Activated naive CD4-positive, alpha-beta T cell treated with anti-CD3 and anti-CD28 coated beads for 36 hours (primary cell): ENCODE results near the gene PIK3R3. TPM values are rescaled to one million over a fixed set of nuclear protein-coding genes. Genes with fewer than 3 reads are reported as not detected.

Source experiments
- CTCF ChIA-PET: fragments of 350-600 bp; sonication (Branson Sonifier 250); formaldehyde crosslinking; loops from one replicate; lab custom pipeline; 2021; ENCODE audit warnings: antibody characterized with exemption; lab: Charles Lee
- DNase-seq: peaks from one replicate; pipeline ENCODE4 v3.0.0-alpha.2; 2020
- H3K27ac Mint-ChIP-seq: one replicate; pipeline ENCODE4 v1.8.0; 2021; ENCODE audit warnings: mild to moderate bottlenecking, mixed read lengths
- H3K27me3 Mint-ChIP-seq: one replicate; pipeline ENCODE4 v1.8.0; 2021; ENCODE audit warnings: low read depth, mixed read lengths
- H3K36me3 Mint-ChIP-seq: one replicate; pipeline ENCODE4 v1.8.0; 2021; ENCODE audit warnings: low read depth, mixed read lengths
- H3K4me1 Mint-ChIP-seq: one replicate; pipeline ENCODE4 v1.8.0; 2021; ENCODE audit warnings: low read depth, mixed read lengths
- H3K4me3 Mint-ChIP-seq: one replicate; pipeline ENCODE4 v1.8.0; 2021; ENCODE audit warnings: mild to moderate bottlenecking, moderate library complexity, mixed read lengths
- H3K9me3 Mint-ChIP-seq: one replicate; pipeline ENCODE4 v1.8.0; 2021; ENCODE audit warnings: mixed read lengths
- intact Hi-C: fragments of 100-400 bp; cut with micrococcal nuclease; formaldehyde crosslinking; loops from one replicate; pipeline ENCODE4 v1.15.1; 2023
- total RNA-seq, 2 experiments: library from RNA; stranded (reverse); gene quantifications; one replicate each; pipeline ENCODE4 v1.2.3, GENCODE V29; 2021

PIK3R3 gene
- total RNA-seq, 2 experiments from 2014 or later = 0.45 to 0.49 TPM

GRCh38 chr1:46171871-46172270 lies 39.4 kb upstream of the PIK3R3 start:
- H3K36me3 Mint-ChIP-seq = no peaks in the 10 kb centered on the region
- H3K27ac Mint-ChIP-seq = no peak overlapping the region
- no peak overlapping the region for H3K4me3 Mint-ChIP-seq
- CTCF ChIA-PET = interaction anchor here (0.6 to 0.9 kb wide), 3 partner anchors 11 to 701 kb away, joined by 3 read pairs; no protein-coding TSS in a partner anchor
- no peak for DNase-seq
- intact Hi-C loops = no loop called here
- peaks cover 4% of the 10 kb centered on the region for H3K27me3 Mint-ChIP-seq
- no peaks in the 10 kb centered on the region for H3K9me3 Mint-ChIP-seq
- peaks cover 8% of the 10 kb centered on the region for H3K4me1 Mint-ChIP-seq

- peaks cover 4% of the 10 kb centered on the region for H3K27me3 Mint-ChIP-seq
- no peaks in the 10 kb centered on the region for H3K9me3 Mint-ChIP-seq
- CTCF ChIA-PET = no interaction called here
- no peak overlapping the region for H3K4me3 Mint-ChIP-seq
- peaks cover 12% of the 10 kb centered on the region for H3K4me1 Mint-ChIP-seq
- intact Hi-C loops = no loop called here
- H3K36me3 Mint-ChIP-seq = no peaks in the 10 kb centered on the region
- DNase-seq = no peak
- no peak overlapping the region for H3K27ac Mint-ChIP-seq
Measured at GRCh38 chr1:46171351-46171750, 38.9 kb upstream of the PIK3R3 start.

GRCh38 chr1:46169811-46170454 lies 37.5 kb upstream of the PIK3R3 start:
- H3K27me3 Mint-ChIP-seq = peaks cover 4% of the 10 kb centered on the region
- H3K9me3 Mint-ChIP-seq = no peaks in the 10 kb centered on the region
- no peak overlapping the region for H3K4me3 Mint-ChIP-seq
- H3K4me1 Mint-ChIP-seq = peaks cover 14% of the 10 kb centered on the region
- no peak for DNase-seq
- CTCF ChIA-PET = interaction anchor here (1.3 to 1.5 kb wide), 2 partner anchors 14 to 131 kb away, joined by 3 read pairs; no protein-coding TSS in a partner anchor
- H3K36me3 Mint-ChIP-seq = no peaks in the 10 kb centered on the region
- intact Hi-C loops = no loop called here
- no peak overlapping the region for H3K27ac Mint-ChIP-seq

- H3K27me3 Mint-ChIP-seq = peaks cover 4% of the 10 kb centered on the region
- DNase-seq = no peak
- H3K9me3 Mint-ChIP-seq = no peaks in the 10 kb centered on the region
- no peak overlapping the region for H3K4me3 Mint-ChIP-seq
- peaks cover 14% of the 10 kb centered on the region for H3K4me1 Mint-ChIP-seq
- no peak overlapping the region for H3K27ac Mint-ChIP-seq
- intact Hi-C loops = no loop called here
- no peaks in the 10 kb centered on the region for H3K36me3 Mint-ChIP-seq
- CTCF ChIA-PET = interaction anchor here (0.6 kb wide), 2 partner anchors 13 to 609 kb away, joined by 3 to 4 read pairs; no protein-coding TSS in a partner anchor
Measured at GRCh38 chr1:46168477-46168876, 36.0 kb upstream of the PIK3R3 start.

GRCh38 chr1:46166521-46167462 lies 34.4 kb upstream of the PIK3R3 start:
- H3K4me1 Mint-ChIP-seq = peaks cover 14% of the 10 kb centered on the region
- CTCF ChIA-PET = interaction anchor here (0.9 to 2.3 kb wide), 5 partner anchors 10 to 80 kb away, joined by 3 to 12 read pairs (median 7); partner anchors contain the start of gene P3R3URF
- no peaks in the 10 kb centered on the region for H3K9me3 Mint-ChIP-seq
- DNase-seq = peak; percentile 72
- H3K27me3 Mint-ChIP-seq = peaks cover 4% of the 10 kb centered on the region
- H3K36me3 Mint-ChIP-seq = no peaks in the 10 kb centered on the region
- peak overlapping the region; percentile 79 for H3K27ac Mint-ChIP-seq
- H3K4me3 Mint-ChIP-seq = peak overlapping the region; percentile 75
- intact Hi-C loops = loop anchor here (2.0 kb wide), 1 partner anchor 34 kb away; the partner anchor contains the start of gene PIK3R3

GRCh38 chr1:46160212-46160611 lies 27.8 kb upstream of the PIK3R3 start:
- CTCF ChIA-PET = interaction anchor here (0.6 to 1.4 kb wide), 3 partner anchors 29 to 124 kb away, joined by 3 to 4 read pairs (median 3); no protein-coding TSS in a partner anchor
- Mint-ChIP-seq H3K36me3 (no peaks in the 10 kb centered on the region), H3K27ac (no peak overlapping the region), H3K4me1 (no peaks in the 10 kb centered on the region), H3K4me3 (no peak overlapping the region), H3K27me3 (no peaks in the 10 kb centered on the region), H3K9me3 (no peaks in the 10 kb centered on the region)
- DNase-seq = no peak
- intact Hi-C loops = no loop called here

GRCh38 chr1:46159516-46159915 lies 27.1 kb upstream of the PIK3R3 start:
- Mint-ChIP-seq H3K27ac (no peak overlapping the region), H3K4me3 (no peak overlapping the region), H3K4me1 (no peaks in the 10 kb centered on the region), H3K27me3 (no peaks in the 10 kb centered on the region), H3K9me3 (no peaks in the 10 kb centered on the region), H3K36me3 (no peaks in the 10 kb centered on the region)
- CTCF ChIA-PET = interaction anchor here (0.6 to 1.4 kb wide), 3 partner anchors 28 to 123 kb away, joined by 3 to 4 read pairs (median 3); no protein-coding TSS in a partner anchor
- intact Hi-C loops = no loop called here
- no peak for DNase-seq

GRCh38 chr1:46158312-46159281 lies 26.2 kb upstream of the PIK3R3 start:
- CTCF ChIA-PET = interaction anchor here (1.4 kb wide), 1 partner anchor 122 kb away, joined by 3 read pairs; no protein-coding TSS in a partner anchor
- no peaks in the 10 kb centered on the region for H3K36me3 Mint-ChIP-seq
- H3K9me3 Mint-ChIP-seq = no peaks in the 10 kb centered on the region
- intact Hi-C loops = no loop called here
- H3K27me3 Mint-ChIP-seq = no peaks in the 10 kb centered on the region
- no peak for DNase-seq
- no peak overlapping the region for H3K27ac Mint-ChIP-seq
- no peak overlapping the region for H3K4me3 Mint-ChIP-seq
- no peaks in the 10 kb centered on the region for H3K4me1 Mint-ChIP-seq

GRCh38 chr1:46157916-46158311 lies 25.5 kb upstream of the PIK3R3 start:
- Mint-ChIP-seq H3K4me3 (no peak overlapping the region), H3K27ac (no peak overlapping the region), H3K36me3 (no peaks in the 10 kb centered on the region), H3K9me3 (no peaks in the 10 kb centered on the region), H3K4me1 (no peaks in the 10 kb centered on the region), H3K27me3 (no peaks in the 10 kb centered on the region)
- intact Hi-C loops = no loop called here
- no peak for DNase-seq
- CTCF ChIA-PET = interaction anchor here (1.9 kb wide), 1 partner anchor 66 kb away, joined by 10 read pairs; no protein-coding TSS in a partner anchor

GRCh38 chr1:46153732-46154131 lies 21.3 kb upstream of the PIK3R3 start:
- Mint-ChIP-seq H3K9me3 (no peaks in the 10 kb centered on the region), H3K4me1 (no peaks in the 10 kb centered on the region), H3K27ac (no peak overlapping the region), H3K4me3 (no peak overlapping the region), H3K27me3 (no peaks in the 10 kb centered on the region), H3K36me3 (no peaks in the 10 kb centered on the region)
- intact Hi-C loops = no loop called here
- CTCF ChIA-PET = no interaction called here
- DNase-seq = no peak

- intact Hi-C loops = no loop called here
- Mint-ChIP-seq H3K4me3 (no peak overlapping the region), H3K9me3 (no peaks in the 10 kb centered on the region), H3K36me3 (no peaks in the 10 kb centered on the region), H3K4me1 (no peaks in the 10 kb centered on the region), H3K27me3 (no peaks in the 10 kb centered on the region), H3K27ac (no peak overlapping the region)
- no peak for DNase-seq
- CTCF ChIA-PET = no interaction called here
Measured at GRCh38 chr1:46153228-46153627, 20.8 kb upstream of the PIK3R3 start.
